WTC11 (cell line): ENCODE measurements around the gene CPAMD8. TPM values are rescaled to one million over a fixed set of nuclear protein-coding genes. Genes with fewer than 3 reads are reported as not detected.

Source experiments
- ATAC-seq: fragments of 200-7000 bp; cut with Tn5 transposase; 2 replicates; pipeline ENCODE4 v1.10.0; 2021; ENCODE audit warnings: mild to moderate bottlenecking, moderate library complexity
- CTCF ChIA-PET: fragments of 300-600 bp; sonication (Branson Sonifier 250); formaldehyde crosslinking; loops from one replicate; lab custom pipeline; 2021; ENCODE audit warnings: antibody characterized with exemption; lab: Charles Lee
- POLR2A ChIA-PET: fragments of 350-600 bp; sonication (Branson Sonifier 250); formaldehyde crosslinking; loops from one replicate; lab custom pipeline; 2021; ENCODE audit warnings: antibody characterized with exemption; lab: Charles Lee
- DNase-seq: peaks from one replicate; pipeline ENCODE4 v3.0.0; 2021; ENCODE audit warnings: low spot score
- H3K27ac Mint-ChIP-seq: 2 replicates; pipeline ENCODE4 v1.8.0; 2021; ENCODE audit warnings: mixed read lengths
- H3K27me3 Mint-ChIP-seq: 2 replicates; pipeline ENCODE4 v1.8.0; 2021; ENCODE audit warnings: low read depth, mild to moderate bottlenecking, moderate library complexity, mixed read lengths
- H3K36me3 Mint-ChIP-seq: 2 replicates; pipeline ENCODE4 v1.8.0; 2021; ENCODE audit warnings: mixed read lengths
- H3K4me1 Mint-ChIP-seq: 2 replicates; pipeline ENCODE4 v1.8.0; 2022; ENCODE audit warnings: mixed read lengths
- H3K4me3 Mint-ChIP-seq: 2 replicates; pipeline ENCODE4 v1.8.0; 2021; ENCODE audit warnings: mild to moderate bottlenecking, moderate library complexity, mixed read lengths
- H3K9me3 Mint-ChIP-seq: 2 replicates; pipeline ENCODE4 v1.8.0; 2021; ENCODE audit warnings: mixed read lengths
- ATF1 ChIP-seq: sonication (generic); formaldehyde crosslinking; IDR thresholded peaks from 2 replicates; pipeline ENCODE4 v1.8.1; 2023; ENCODE audit warnings: mild to moderate bottlenecking, moderate library complexity, missing genetic modification reagents
- CBFB ChIP-seq: sonication (generic); formaldehyde crosslinking; IDR thresholded peaks from 2 replicates; pipeline ENCODE4 v1.8.1; 2022; ENCODE audit warnings: mild to moderate bottlenecking, low read depth, missing genetic modification reagents
- E2F4 ChIP-seq: sonication (generic); formaldehyde crosslinking; IDR thresholded peaks from 2 replicates; pipeline ENCODE4 v1.8.1; 2022; ENCODE audit warnings: low read depth, mild to moderate bottlenecking, moderate library complexity, missing genetic modification reagents, borderline replicate concordance
- ELF4 ChIP-seq: sonication (generic); formaldehyde crosslinking; IDR thresholded peaks from 2 replicates; pipeline ENCODE4 v1.8.1; 2022; ENCODE audit warnings: low read depth, mild to moderate bottlenecking, moderate library complexity, missing genetic modification reagents
- GTF2I ChIP-seq: fragments of 250-450 bp; sonication (Bioruptor Pico); conservative IDR thresholded peaks from 2 replicates; pipeline ENCODE4 v1.4.0; 2021; ENCODE audit warnings: mild to moderate bottlenecking
- HMGA2 ChIP-seq: fragments of 250-450 bp; sonication (Bioruptor Pico); IDR thresholded peaks from 2 replicates; pipeline ENCODE4 v1.4.0; 2021; ENCODE audit warnings: mild to moderate bottlenecking, moderate library complexity
- HMGXB4 ChIP-seq: sonication (generic); formaldehyde crosslinking; IDR thresholded peaks from 2 replicates; pipeline ENCODE4 v1.8.1; 2023; ENCODE audit warnings: mild to moderate bottlenecking, moderate library complexity, missing genetic modification reagents
- IRF1 ChIP-seq: sonication (generic); formaldehyde crosslinking; IDR thresholded peaks from 2 replicates; pipeline ENCODE4 v1.8.0; 2023; ENCODE audit warnings: missing genetic modification reagents
- IRF2 ChIP-seq: sonication (generic); formaldehyde crosslinking; IDR thresholded peaks from 2 replicates; pipeline ENCODE4 v1.8.0; 2022; ENCODE audit warnings: low read depth, missing genetic modification reagents, borderline replicate concordance
- JAZF1 ChIP-seq: fragments of 250-450 bp; sonication (Bioruptor Pico); IDR thresholded peaks from 2 replicates; pipeline ENCODE4 v1.9.0; 2021; ENCODE audit warnings: moderate library complexity, mild to moderate bottlenecking, inconsistent platforms
- MXD4 ChIP-seq: fragments of 250-450 bp; sonication (Bioruptor Pico); IDR thresholded peaks from 2 replicates; pipeline ENCODE4 v1.8.0; 2021; ENCODE audit warnings: mild to moderate bottlenecking, moderate library complexity, borderline replicate concordance
- NFE2L1 ChIP-seq: sonication (generic); formaldehyde crosslinking; IDR thresholded peaks from 2 replicates; pipeline ENCODE4 v1.8.1; 2023; ENCODE audit warnings: missing genetic modification reagents
- NR1H2 ChIP-seq: sonication (generic); formaldehyde crosslinking; IDR thresholded peaks from 2 replicates; pipeline ENCODE4 v1.9.0; 2021; ENCODE audit warnings: mild to moderate bottlenecking, moderate library complexity, missing genetic modification reagents
- OVOL2 ChIP-seq: fragments of 250-450 bp; sonication (Bioruptor Pico); IDR thresholded peaks from 2 replicates; pipeline ENCODE4 v1.9.0; 2021; ENCODE audit warnings: mild to moderate bottlenecking, borderline replicate concordance
- PREB ChIP-seq: sonication (generic); formaldehyde crosslinking; IDR thresholded peaks from 2 replicates; pipeline ENCODE4 v1.8.1; 2022; ENCODE audit warnings: mild to moderate bottlenecking, missing genetic modification reagents, moderate library complexity, borderline replicate concordance
- RELA ChIP-seq: sonication (generic); formaldehyde crosslinking; IDR thresholded peaks from 2 replicates; pipeline ENCODE4 v1.8.1; 2022; ENCODE audit warnings: missing genetic modification reagents, mild to moderate bottlenecking, borderline replicate concordance
- SOX15 ChIP-seq: fragments of 250-450 bp; sonication (Bioruptor Pico); IDR thresholded peaks from 2 replicates; pipeline ENCODE4 v1.9.0; 2021; ENCODE audit warnings: mild to moderate bottlenecking
- STAT6 ChIP-seq: sonication (generic); formaldehyde crosslinking; conservative IDR thresholded peaks from 2 replicates; pipeline ENCODE4 v1.8.1; 2023; ENCODE audit warnings: mild to moderate bottlenecking, low read depth, missing genetic modification reagents, moderate library complexity
- TEAD4 ChIP-seq: sonication (generic); formaldehyde crosslinking; IDR thresholded peaks from 2 replicates; pipeline ENCODE4 v1.8.0; 2022; ENCODE audit warnings: mild to moderate bottlenecking, missing genetic modification reagents
- ZNF317 ChIP-seq: sonication (generic); formaldehyde crosslinking; IDR thresholded peaks from 2 replicates; pipeline ENCODE4 v1.8.1; 2023; ENCODE audit warnings: low read depth, mild to moderate bottlenecking, moderate library complexity, missing genetic modification reagents, borderline replicate concordance
- ZSCAN18 ChIP-seq: fragments of 250-450 bp; sonication (Bioruptor Pico); IDR thresholded peaks from 2 replicates; pipeline ENCODE4 v2.1.2; 2022; ENCODE audit warnings: mild to moderate bottlenecking, moderate library complexity
- total RNA-seq: library from RNA; stranded (reverse); gene quantifications from 3 replicates; pipeline ENCODE4 v1.2.3, GENCODE V29; 2021

Gene CPAMD8
- total RNA-seq, 1 experiment from 2014 or later, result 6.9 TPM

GRCh38 chr19:16903347-16903746 lies 123.3 kb downstream of the CPAMD8 start:
- DNase-seq (no peak), ATAC-seq (no peak)
- H3K9me3 Mint-ChIP-seq, result peaks cover 6% of the 10 kb centered on the region
- ChIA-PET POLR2A (no interaction called here), CTCF (no interaction called here)
- no peak overlapping the region for H3K4me3 Mint-ChIP-seq
- no peaks in the 10 kb centered on the region for H3K4me1 Mint-ChIP-seq
- H3K27ac Mint-ChIP-seq, result no peak overlapping the region
- peaks cover 20% of the 10 kb centered on the region for H3K27me3 Mint-ChIP-seq
- H3K36me3 Mint-ChIP-seq, result no peaks in the 10 kb centered on the region
- TF ChIP-seq ZNF317 (CRISPR knock-in tag) (no peak), MXD4 (CRISPR knock-in tag) (no peak), ZSCAN18 (CRISPR knock-in tag) (no peak), NFE2L1 (CRISPR knock-in tag) (no peak), RELA (CRISPR knock-in tag) (no peak), NR1H2 (CRISPR knock-in tag) (no peak), STAT6 (CRISPR knock-in tag) (no peak), SOX15 (CRISPR knock-in tag) (no peak), OVOL2 (CRISPR knock-in tag) (no peak), ELF4 (CRISPR knock-in tag) (no peak), ATF1 (no peak), HMGXB4 (CRISPR knock-in tag) (no peak), IRF1 (no peak), CBFB (CRISPR knock-in tag) (no peak), IRF2 (CRISPR knock-in tag) (no peak), HMGA2 (CRISPR knock-in tag) (no peak), TEAD4 (CRISPR knock-in tag) (no peak)

- ChIA-PET POLR2A (no interaction called here), CTCF (no interaction called here)
- TF ChIP-seq IRF1, result no peak
- no peak for TF ChIP-seq E2F4 (CRISPR knock-in tag)
- TF ChIP-seq JAZF1 (CRISPR knock-in tag), result no peak
- no peak for TF ChIP-seq GTF2I (CRISPR knock-in tag)
- no peak for TF ChIP-seq PREB (CRISPR knock-in tag)
- H3K9me3 Mint-ChIP-seq, result peaks cover 6% of the 10 kb centered on the region
- H3K27me3 Mint-ChIP-seq, result peaks cover 25% of the 10 kb centered on the region
- H3K27ac Mint-ChIP-seq, result no peak overlapping the region
- DNase-seq (no peak), ATAC-seq (no peak)
- no peaks in the 10 kb centered on the region for H3K4me1 Mint-ChIP-seq
- H3K4me3 Mint-ChIP-seq, result no peak overlapping the region
- H3K36me3 Mint-ChIP-seq, result no peaks in the 10 kb centered on the region
Measured at GRCh38 chr19:16902545-16902944, 124.1 kb downstream of the CPAMD8 start.
